Measurements from ENCODE around the gene FKRP.

The FKRP gene

GRCh38 chr19:46755853-46756543 lies 10.1 kb downstream of the FKRP start:
- no peak for TF ChIP-seq SIN3A (IDR thresholded peaks at IDR 0.05; ENCODE audit: borderline replicate concordance, insufficient read depth, low read length)
- no peak for TF ChIP-seq POLR2AphosphoS5 (IDR thresholded peaks at IDR 0.05; ENCODE audit: low read depth, low read length)
- TF ChIP-seq TAF1 (IDR thresholded peaks at IDR 0.05; ENCODE audit: borderline replicate concordance, insufficient read depth, low read length) = no peak
- TF ChIP-seq REST (IDR thresholded peaks at IDR 0.05; ENCODE audit: insufficient read depth in 1 of 2, low read depth in 2 of 2, low read length in 2 of 2) = no peak
- no peak for TF ChIP-seq FOXP2 (optimal IDR thresholded peaks at IDR 0.05; ENCODE audit: borderline replicate concordance, extremely low read depth, extremely low read length, insufficient read depth)

- TF ChIP-seq FOXP2 (optimal IDR thresholded peaks at IDR 0.05; ENCODE audit: borderline replicate concordance, extremely low read depth, extremely low read length, insufficient read depth) (no peak), TAF1 (IDR thresholded peaks at IDR 0.05; ENCODE audit: borderline replicate concordance, insufficient read depth, low read length) (no peak), POLR2AphosphoS5 (IDR thresholded peaks at IDR 0.05; ENCODE audit: low read depth, low read length) (no peak), REST (IDR thresholded peaks at IDR 0.05; ENCODE audit: insufficient read depth in 1 of 2, low read depth in 2 of 2, low read length in 2 of 2) (no peak), SIN3A (IDR thresholded peaks at IDR 0.05; ENCODE audit: borderline replicate concordance, insufficient read depth, low read length) (no peak)
These were observed 10.7 kb downstream of the FKRP start for GRCh38 chr19:46756544-46756888.

- no peak for TF ChIP-seq POLR2AphosphoS5 (IDR thresholded peaks at IDR 0.05; ENCODE audit: low read depth, low read length)
- TF ChIP-seq TAF1 (IDR thresholded peaks at IDR 0.05; ENCODE audit: borderline replicate concordance, insufficient read depth, low read length) = no peak
- no peak for TF ChIP-seq FOXP2 (optimal IDR thresholded peaks at IDR 0.05; ENCODE audit: borderline replicate concordance, extremely low read depth, extremely low read length, insufficient read depth)
- no peak for TF ChIP-seq REST (IDR thresholded peaks at IDR 0.05; ENCODE audit: insufficient read depth in 1 of 2, low read depth in 2 of 2, low read length in 2 of 2)
These were observed 13.3 kb downstream of the FKRP start for GRCh38 chr19:46759206-46759605.

- no peak for TF ChIP-seq FOXP2 (optimal IDR thresholded peaks at IDR 0.05; ENCODE audit: borderline replicate concordance, extremely low read depth, extremely low read length, insufficient read depth)
- TF ChIP-seq POLR2AphosphoS5 (IDR thresholded peaks at IDR 0.05; ENCODE audit: low read depth, low read length) = no peak
- no peak for TF ChIP-seq SIN3A (IDR thresholded peaks at IDR 0.05; ENCODE audit: borderline replicate concordance, insufficient read depth, low read length)
- no peak for TF ChIP-seq TAF1 (IDR thresholded peaks at IDR 0.05; ENCODE audit: borderline replicate concordance, insufficient read depth, low read length)
- no peak for TF ChIP-seq REST (IDR thresholded peaks at IDR 0.05; ENCODE audit: insufficient read depth in 1 of 2, low read depth in 2 of 2, low read length in 2 of 2)
These were observed 14.0 kb downstream of the FKRP start for GRCh38 chr19:46759817-46760333.

Measured in PFSK-1 (cell line).